GM12891 (cell line): ENCODE results near the gene OTOG.

Source experiments
- POLR2A ChIP-seq: IDR thresholded peaks from 2 replicates; pipeline ENCODE4 v1.6.1; 2011; ENCODE audit warnings: low read depth, low read length, control low read depth
- TAF1 ChIP-seq: IDR thresholded peaks from 2 replicates; pipeline ENCODE4 v1.6.1; 2011; ENCODE audit warnings: low read depth, low read length, control low read depth

GRCh38 chr11:17604201-17604914, 57.3 kb downstream of the OTOG start:
- TF ChIP-seq POLR2A, result no peak
- no peak for TF ChIP-seq TAF1
